Stimulated activated CD4-positive, alpha-beta T cell treated with anti-CD3 and anti-CD28 coated beads, Interleukin-12 subunit alpha, Interleukin-12 subunit beta, amount 100 ng/mL, for 48 hours (primary cell): Measurements from ENCODE around the gene NHERF1.

Experiments
- DNase-seq, 3 donors: peaks; one replicate each; pipeline ENCODE4 v3.0.0-alpha.2; 2020; ENCODE audit warnings: low read depth in 2 of 3, low spot score in 1 of 3

NHERF1 gene

DNA sequence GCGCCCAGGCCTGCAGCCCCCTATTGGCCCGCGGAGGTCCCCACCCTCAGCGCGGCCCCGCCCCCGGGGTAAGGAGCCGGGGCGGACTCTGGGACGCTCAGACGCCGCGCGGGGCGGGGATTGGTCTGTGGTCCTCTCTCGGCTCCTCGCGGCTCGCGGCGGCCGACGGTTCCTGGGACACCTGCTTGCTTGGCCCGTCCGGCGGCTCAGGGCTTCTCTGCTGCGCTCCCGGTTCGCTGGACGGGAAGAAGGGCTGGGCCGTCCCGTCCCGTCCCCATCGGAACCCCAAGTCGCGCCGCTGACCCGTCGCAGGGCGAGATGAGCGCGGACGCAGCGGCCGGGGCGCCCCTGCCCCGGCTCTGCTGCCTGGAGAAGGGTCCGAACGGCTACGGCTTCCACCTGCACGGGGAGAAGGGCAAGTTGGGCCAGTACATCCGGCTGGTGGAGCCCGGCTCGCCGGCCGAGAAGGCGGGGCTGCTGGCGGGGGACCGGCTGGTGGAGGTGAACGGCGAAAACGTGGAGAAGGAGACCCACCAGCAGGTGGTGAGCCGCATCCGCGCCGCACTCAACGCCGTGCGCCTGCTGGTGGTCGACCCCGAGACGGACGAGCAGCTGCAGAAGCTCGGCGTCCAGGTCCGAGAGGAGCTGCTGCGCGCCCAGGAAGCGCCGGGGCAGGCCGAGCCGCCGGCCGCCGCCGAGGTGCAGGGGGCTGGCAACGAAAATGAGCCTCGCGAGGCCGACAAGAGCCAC lies at the start of gene NHERF1:
Gene NHERF1, plus strand, starts transcription at position 100 of the 750 bp plus-strand sequence. Its CDS starts 219 bp downstream, at position 319.
- peak; percentile 85 to 95 (median 86) for DNase-seq

DNA sequence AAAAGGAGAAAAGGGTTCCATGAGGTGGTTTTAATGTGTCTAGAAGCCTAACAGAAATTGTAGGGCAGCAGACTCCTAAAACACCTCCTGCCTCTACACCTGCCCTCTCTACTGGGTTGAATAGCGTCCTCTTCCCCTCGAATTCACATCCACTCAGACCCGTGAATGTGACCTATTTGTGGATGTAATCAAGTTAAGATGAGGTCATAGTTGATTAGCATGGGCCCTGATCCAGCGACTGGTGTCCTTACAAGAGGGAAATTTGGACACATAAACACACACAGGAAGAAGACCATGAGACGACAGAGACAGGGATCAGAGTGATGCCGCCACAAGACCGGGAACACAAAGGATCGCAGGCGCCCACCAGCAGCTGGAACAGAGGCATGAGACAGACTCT lies 49.2 kb upstream of the NHERF1 start:
- DNase-seq, result no peak

DNA sequence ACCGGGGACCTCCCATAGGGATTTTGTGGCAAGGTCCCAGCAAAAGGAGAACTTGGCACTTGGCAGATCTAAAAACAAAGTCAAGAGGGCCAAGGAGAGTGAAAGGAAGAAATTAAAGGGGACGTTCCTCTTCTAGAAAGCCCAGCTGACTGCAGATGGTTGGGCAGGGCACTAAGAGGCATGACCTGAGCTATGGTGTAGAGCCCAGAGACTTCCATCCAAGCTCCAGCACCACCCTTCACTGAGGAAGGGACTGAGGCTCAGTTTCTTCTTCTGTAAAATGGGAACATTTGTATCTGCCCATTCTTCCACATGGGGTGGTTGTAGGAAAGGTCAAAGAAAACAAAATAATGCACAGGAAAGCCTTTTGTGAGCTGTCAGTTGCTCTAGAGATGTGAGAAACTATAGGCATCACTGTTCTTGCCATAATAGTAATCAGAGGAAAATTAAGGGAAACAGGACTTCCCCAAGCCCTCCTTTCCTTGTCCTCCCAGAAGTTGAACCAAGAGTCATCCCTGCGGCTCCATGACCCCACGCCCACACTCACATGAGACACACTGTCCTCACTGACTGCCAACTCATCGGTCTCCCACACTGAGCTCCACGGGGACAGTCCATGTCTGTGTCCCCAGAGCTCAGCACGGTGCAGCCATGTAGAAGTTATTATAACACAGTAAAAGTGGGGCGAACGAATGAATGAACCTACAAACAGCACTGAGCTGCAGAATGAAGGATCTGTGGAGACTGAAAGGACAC lies 46.1 kb upstream of the NHERF1 start:
- DNase-seq, result no peak

DNA sequence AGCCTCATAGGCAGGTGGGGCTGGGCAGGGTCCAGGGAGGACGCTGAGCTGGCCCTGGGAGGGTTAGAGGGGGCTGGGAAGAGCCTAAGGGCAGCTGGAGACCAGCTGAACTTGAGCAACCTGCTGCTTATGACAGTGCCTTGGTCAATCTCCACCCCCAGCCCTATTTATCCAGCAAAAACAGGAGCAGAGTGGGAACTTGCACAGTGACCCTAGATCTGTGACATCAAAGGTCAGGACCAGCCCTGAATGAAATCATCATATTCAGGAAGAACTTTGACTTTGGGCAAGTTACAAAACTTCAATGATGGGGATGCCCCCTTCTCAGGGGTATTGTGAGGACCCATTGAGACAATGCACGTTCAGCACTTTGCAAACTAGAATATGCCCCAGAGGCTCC lies 45.1 kb upstream of the NHERF1 start:
- no peak for DNase-seq

DNA sequence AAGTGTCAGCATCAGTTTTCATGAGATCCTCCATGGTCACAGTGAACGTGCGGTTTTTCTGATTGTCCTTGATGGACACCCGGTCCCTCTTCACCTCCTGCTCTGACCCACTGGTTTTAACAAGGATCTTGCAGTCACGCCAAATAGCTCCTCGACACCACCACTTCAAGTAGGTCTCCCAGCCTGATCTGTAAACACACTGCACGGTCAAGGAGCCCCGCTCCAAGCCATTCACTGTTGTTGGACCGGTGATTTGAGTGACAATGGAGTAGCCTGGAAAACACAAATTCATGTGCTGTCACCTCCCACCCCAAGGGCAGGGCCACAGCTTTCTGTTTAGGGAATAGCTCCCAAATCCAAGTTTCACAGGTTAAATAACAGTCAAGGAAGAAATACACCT lies 43.9 kb upstream of the NHERF1 start:
- DNase-seq, result no peak

DNA sequence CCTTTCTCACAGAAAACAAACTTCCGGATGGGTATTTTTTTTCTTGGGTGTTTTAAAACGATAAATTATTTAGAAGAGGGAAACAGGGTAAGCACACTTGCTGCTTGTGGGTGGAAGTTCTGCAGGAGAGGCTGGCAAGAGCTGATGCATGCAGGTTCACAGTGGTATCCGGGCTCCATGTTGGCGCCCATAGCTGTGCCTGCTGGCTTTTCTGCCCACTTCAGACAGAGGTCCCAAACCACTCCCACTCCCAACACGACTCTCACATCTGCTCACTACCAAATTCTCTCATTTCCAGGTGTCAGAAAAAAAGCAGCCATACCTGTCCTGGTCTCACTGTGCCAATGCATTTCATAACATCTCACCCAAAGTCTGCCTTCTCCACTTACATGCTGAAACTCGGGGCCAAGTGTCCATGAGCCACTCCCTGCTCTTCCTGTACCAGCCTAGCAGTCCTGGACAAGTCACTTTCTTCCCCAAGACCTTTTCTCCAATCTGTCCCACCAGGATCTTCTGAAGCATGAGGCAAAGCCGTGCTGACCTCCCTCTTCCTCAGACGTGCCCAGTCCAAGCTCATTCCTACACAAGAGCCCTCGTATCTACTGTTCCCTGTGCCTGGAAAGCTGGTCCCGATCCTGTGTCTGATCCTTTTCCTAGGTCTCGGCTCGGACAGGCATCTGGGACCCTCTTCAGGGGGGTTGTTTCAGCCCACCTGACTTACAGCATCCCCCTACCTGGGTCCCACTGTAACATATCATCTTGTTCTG lies 37.2 kb upstream of the NHERF1 start:
- DNase-seq, result no peak

DNA sequence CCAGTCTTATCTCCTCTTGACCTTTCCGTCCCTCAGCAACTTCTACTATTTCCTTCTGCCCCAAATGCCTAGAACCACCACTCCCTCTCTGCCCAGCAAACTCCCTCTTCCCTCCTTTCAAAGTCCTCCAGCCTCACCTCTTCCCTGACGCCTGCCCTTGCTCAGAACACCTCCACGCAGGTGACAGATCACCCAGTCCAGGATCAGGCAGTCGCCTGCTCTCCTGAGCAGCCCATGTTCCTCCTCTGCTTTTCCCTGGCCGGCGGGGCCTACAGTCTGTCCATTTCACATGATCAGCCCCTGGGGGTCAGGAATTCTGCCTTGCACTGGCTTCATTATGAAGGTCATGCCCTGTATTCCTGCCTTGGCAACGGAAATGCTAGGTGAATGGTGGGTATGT lies 36.1 kb upstream of the NHERF1 start:
- DNase-seq, result no peak

DNA sequence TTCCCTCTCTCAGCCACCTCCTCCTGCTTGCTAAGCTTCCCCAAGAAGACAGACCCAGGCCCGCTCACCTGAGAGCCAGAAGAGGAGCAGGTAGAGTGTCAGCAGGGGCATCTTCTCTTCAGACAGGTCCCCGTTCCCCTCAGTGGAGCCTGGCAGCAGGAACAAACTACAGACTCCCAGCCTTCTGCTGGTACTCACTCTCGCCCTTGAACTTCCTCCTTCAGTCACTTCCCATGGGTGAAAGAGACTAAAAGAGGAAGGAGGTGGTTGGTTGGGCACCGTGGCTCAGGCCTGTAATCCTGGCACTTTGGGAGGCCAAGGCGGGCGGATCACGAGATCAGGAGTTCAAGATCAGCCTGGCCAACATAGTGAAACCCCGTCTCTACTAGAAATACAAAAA lies 35.7 kb upstream of the NHERF1 start, which contains the start of gene CD300LF:
Gene CD300LF, minus strand, starts transcription at position 168 of the 400 bp plus-strand sequence. Its CDS starts 57 bp downstream, at position 111.
- DNase-seq, result no peak

DNA sequence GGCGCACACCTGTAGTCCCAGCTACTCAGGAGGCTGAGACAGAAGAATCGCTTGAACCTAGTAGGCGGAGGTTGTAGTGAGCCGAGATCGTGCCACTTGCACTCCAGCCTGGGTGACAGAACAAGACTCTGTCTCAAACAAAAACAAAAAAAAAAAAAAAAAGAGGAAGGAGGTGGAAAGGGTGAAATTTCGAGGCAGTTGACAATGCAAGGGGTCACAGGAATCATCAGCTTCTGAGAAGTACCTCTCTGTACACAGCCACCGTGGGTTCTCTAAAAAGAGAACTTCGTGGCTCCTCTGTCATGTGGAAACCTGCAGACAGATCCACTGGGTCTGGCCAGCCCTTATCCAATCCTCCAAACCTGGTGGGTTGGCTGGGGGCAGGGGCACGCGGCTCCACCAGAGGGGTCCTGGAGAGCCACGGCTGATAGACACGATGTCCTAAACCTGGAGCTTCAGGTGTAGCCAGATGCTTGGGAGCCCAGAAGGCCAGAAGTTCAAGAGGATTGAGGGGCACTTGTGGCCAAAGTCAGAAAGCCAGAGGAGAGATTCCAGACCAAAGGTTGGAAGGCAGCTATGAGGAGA lies 35.2 kb upstream of the NHERF1 start:
- no peak for DNase-seq

DNA sequence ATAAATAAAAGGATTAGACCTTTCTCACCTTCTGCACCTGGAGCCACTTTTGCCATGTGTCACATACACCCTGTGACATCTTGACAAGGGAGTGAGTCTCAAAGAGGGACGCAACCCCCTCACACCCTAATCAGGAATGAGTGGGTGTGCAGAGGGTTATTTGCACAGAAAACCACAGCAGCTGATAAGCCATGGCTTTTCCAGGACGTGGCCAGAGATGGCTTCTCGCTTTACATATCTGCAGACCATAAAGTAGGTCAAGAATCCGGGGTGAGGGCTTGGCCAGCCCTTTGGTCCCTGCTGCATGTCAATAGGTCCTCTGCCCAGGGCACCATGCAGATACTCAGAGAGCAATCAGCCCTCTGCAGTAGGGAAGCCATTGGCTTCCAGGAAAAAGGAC lies 33.3 kb upstream of the NHERF1 start:
- DNase-seq, result no peak

DNA sequence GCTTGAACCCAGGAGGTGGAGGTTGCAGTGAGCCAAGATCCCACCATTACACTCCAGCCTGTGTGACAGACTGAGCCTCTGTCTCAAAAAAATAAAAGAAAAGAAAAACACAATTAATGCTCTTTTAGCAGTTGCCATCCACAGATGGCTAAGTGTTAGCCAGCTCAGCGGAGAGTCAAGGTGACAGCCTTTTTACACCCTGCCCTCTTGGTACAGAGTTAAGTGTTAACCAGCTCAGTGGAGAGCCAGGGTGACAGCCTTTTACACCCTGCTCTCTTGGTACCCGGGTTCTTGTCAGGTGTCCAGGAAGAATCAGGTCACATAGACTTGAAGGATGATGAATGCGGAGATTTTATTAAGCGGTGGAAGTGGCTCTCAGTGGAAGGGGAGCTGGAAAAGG lies 27.9 kb upstream of the NHERF1 start:
- DNase-seq, result no peak

DNA sequence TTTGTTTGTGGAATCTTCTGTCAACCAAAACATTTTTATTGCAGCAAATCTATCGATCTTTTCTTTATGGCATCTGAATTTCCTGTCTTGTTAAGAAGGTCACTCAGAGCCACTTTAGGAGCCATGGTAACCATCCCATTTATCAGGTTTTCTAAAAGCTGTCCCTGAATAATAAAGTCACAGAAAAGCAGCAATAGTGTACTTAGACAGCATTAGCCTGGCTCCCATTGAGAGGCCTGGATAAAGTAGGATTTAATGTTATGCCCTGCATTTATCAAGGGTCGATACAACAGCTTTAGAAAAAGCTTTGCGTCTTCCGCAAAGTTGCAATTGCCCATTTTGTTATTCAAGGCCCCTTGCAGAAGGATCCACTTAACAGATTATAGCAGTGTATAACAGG lies 25.6 kb upstream of the NHERF1 start:
- no peak for DNase-seq

DNA sequence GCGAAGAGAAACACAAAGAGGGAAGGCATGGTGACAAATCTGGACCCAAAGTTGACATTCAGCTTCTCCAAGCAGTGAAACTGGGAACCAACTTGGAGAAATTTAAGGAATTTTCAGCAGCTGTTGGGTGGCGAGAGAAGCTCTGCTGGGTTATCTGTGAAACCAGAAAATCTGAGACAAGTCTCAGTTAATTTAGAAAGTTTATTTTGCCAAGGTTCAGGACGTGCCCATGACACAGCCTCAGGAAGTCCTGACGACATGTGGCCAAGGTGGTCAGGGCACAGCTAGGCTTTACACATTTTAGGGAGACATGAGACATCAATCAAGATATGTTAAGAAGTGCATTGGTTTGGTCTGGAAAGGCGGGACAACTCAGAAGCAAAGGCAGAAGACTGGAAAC lies 24.5 kb upstream of the NHERF1 start:
- DNase-seq, result no peak

DNA sequence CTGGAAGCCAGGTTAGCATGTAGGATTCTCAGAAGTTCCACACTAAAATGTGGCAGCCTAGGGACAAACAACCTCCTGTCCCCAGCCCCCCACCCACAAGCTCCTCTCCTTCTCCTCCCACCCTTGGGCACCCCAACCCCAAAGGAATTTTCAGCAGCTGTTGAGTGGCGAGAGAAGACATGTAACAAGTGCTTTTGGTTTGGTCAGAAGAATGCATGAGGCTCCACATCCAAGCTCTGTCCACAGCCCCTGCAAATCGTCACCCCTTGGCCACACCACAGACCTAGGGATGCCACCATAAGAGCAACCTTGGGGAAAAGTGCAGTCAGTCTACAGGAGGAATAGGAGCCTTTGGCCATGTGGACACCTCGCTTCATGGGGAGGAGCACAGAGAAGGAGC lies 23.3 kb upstream of the NHERF1 start:
- no peak for DNase-seq

DNA sequence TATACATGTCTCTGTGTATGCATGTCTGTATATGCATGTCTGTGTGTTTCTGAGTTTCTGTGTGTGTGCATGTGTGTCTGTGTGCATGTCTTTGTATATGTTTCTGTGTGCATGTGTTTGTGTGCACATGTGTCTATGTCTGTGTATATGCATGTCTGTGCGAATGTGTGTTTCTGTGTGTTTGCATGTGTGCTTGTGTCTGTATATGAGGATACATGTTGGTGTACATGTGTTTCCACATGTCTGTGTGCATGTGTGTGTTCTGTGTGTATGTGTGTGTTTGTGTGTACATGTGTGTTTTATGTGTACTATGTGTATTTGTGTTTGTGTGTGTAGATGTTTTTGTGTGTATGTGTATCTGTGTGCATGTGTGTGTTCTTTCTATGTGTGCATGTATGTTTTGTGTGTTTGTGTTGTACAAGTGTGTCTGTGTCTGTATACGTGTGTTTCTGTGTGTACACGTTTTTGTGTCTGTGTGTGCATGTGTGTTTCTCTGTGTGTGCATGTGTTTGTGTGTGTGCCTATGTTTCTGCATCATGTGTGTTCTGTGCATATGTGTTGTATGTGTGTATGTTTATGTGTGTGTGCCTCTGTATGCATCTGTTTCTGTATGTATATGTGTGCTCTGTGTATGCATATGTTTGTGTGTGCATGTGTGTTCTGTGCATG lies 20.3 kb upstream of the NHERF1 start:
- no peak for DNase-seq

DNA sequence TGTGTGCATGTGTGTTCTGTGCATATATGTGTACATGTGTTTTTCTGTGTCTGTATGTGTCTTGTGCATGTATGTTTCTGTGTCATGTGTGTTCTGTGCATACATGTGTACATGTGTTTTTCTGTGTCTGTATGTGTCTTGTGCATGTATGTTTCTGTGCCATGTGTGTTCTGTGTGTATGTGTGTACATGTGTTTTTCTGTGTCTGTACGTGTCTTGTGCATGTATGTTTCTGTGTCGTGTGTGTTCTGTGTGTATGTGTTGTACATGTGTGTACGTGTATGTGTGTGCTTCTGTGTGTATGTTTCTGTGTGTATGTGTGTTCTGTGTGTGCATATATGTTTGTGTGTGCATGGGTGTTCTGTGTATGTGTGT lies 19.7 kb upstream of the NHERF1 start:
- DNase-seq, result no peak

DNA sequence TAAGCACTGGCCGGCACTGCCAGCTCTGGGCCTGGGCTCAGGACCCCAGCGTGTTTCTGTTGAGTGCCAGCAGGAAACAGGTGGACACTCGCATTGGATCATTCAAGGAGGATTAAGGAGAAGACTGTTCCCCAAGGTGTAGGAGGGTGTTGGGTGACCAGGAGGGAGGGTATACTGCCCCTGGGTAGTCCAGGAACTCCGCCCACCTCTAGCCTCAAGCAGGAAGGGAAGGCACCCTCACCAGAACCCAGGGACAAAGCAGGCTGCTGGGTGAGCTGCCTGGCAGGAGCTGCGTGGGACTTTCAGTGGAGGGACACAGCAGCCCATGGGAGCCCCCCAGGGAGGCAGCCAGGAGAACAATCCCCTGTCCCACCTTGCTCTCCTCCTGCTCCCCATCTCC lies 19.1 kb upstream of the NHERF1 start:
- no peak for DNase-seq

DNA sequence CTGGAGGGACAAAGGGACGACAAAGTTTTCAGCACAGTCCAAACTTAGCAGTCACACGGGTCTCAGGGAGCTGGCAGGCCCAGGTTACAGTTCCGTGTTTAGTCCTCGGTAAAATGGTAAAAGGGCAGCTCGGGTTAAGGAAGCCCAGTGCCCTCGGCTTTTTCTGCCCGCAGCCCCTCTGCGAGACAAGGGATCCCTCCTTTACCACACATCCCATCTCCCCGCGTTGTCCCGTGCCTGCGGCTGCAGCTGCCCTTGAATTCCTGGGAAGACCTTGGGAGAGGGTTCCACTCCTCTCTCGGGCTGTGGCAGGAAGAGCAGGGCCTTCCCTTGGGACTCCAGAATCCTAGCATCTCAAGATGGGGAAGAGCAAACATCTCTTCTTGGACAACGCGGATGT lies 18.6 kb upstream of the NHERF1 start:
- DNase-seq, result no peak

DNA sequence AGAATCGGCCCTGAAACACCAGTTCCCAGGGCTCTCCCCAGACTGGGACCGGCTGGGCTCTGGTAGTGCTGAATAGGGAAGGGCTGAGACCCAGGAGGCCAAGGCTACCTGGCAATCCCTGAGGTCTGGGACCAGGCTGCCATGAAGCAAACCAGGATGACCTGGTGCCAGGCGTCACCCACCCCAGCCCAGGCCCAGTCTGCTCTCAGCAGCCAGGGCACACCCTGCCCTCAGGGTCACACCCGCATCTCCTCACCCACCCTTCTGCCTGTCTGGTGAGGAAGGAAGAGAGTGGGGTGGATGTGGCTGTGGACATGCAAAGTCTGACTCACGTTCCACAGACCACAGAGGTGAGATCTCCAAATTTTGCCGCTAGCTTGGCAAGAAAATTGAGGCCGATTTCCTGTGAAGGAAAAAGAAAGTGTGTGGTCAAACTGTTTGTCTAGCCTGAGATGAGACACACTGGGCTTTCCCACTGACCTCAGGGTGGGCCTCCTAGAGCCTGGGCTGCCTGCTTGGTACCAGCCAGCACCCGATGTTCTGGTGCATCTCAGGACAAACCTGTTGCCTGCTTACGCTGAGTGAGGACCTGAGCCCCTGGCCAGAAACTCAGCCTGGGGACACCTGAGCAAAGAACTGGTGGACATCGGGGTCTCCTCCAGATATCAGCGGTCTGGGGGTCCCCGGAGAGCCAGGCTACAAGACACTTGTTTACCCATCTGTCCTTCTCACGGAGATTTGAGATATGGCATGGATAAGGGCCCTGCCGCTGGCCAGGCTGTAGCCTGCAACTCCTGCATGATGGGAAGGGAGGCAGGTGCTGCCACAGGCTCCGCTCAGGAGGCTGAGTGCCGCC lies 17.7 kb upstream of the NHERF1 start:
- no peak for DNase-seq

DNA sequence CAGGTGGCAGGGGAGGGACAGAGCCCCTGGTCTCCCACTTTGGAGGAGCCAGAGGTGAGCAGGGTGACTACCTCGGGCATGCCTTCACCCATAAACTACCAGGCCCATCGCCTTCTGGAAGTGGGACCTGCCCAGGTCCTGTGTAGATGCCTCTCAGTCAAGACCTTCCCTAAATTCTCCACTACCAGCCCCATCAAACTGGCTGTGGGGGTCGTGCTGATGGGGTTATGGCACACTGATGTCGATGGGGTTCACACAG lies 17.2 kb upstream of the NHERF1 start:
- no peak for DNase-seq
